ENCODE measurements around the gene RYR2. TPM values are rescaled to one million over a fixed set of nuclear protein-coding genes. Genes with fewer than 3 reads are reported as not detected.

The RYR2 gene
- total RNA-seq, 1 experiment from 2014 or later = 3.4 TPM

GRCh38 chr1:237138551-237138950 lies 96.6 kb downstream of the RYR2 start:
- Histone ChIP-seq H4K20me1 (ENCODE audit: control insufficient read depth, insufficient read depth, insufficient read length) (no peaks in the 10 kb centered on the region), H3K79me1 (ENCODE audit: insufficient read depth, low read depth, low read length, poor library complexity, severe bottlenecking) (no peaks in the 10 kb centered on the region), H3K27me3 (ENCODE audit: insufficient read depth, low read length) (no peaks in the 10 kb centered on the region), H2BK12ac (ENCODE audit: insufficient read length, low read depth, low read length) (no peak overlapping the region), H3K4me2 (ENCODE audit: insufficient read depth, insufficient read length, low read length) (no peak overlapping the region), H2AK5ac (ENCODE audit: insufficient read length, low read length) (no peak overlapping the region), H4K5ac (ENCODE audit: insufficient read length, low read depth, low read length) (no peak overlapping the region), H3K9ac (ENCODE audit: extremely low read depth, insufficient read length, low read length) (no peak overlapping the region), H3K56ac (ENCODE audit: insufficient read length, low read depth, low read length) (no peak overlapping the region), H3T11ph (ENCODE audit: low read length) (no peak overlapping the region), H2BK15ac (ENCODE audit: low read depth, low read length) (no peak overlapping the region), H2AFZ (ENCODE audit: low read length) (no peak overlapping the region), H2BK120ac (ENCODE audit: low read depth, low read length, poor library complexity, severe bottlenecking) (no peak overlapping the region), H3K9me3 (ENCODE audit: control insufficient read depth, low read depth, low read length) (no peaks in the 10 kb centered on the region), H3K18ac (ENCODE audit: insufficient read length, low read depth, low read length) (no peak overlapping the region), H3K27ac (ENCODE audit: insufficient read length, low read depth, low read length) (no peak overlapping the region), H2BK5ac (ENCODE audit: insufficient read length, low read length) (no peak overlapping the region), H3K23ac (ENCODE audit: insufficient read length, low read depth, low read length) (no peak overlapping the region), H4K91ac (ENCODE audit: insufficient read length, low read depth, low read length) (no peak overlapping the region), H3K4ac (ENCODE audit: low read depth, low read length) (no peak overlapping the region), H3K4me1 (ENCODE audit: insufficient read depth, low read length) (peaks cover 5% of the 10 kb centered on the region), H3K79me2 (ENCODE audit: insufficient read depth, low read length) (no peaks in the 10 kb centered on the region; the same call in 1 of the 2 replicates), H3K14ac (ENCODE audit: insufficient read depth, low read length) (no peak overlapping the region), H2BK20ac (ENCODE audit: low read depth, low read length, poor library complexity, severe bottlenecking) (no peak overlapping the region), H3K23me2 (ENCODE audit: insufficient read length, low read depth, low read length, poor library complexity, severe bottlenecking) (no peaks in the 10 kb centered on the region), H4K8ac (replicated peaks; ENCODE audit: insufficient read length, low read depth, low read length) (no peak overlapping the region)
- H3K4me3 Mint-ChIP-seq = no peak overlapping the region
- peaks cover 11 to 15% of the 10 kb centered on the region in 2 experiments for H3K4me1 Mint-ChIP-seq
- no peak for DNase-seq
- H3K9me3 Mint-ChIP-seq = peaks cover 0 to 4% of the 10 kb centered on the region in 2 experiments; a peak in 3 of 5 replicates
- no peak overlapping the region for H3K27ac Mint-ChIP-seq
- no peaks in the 10 kb centered on the region for H3K27me3 Mint-ChIP-seq (ENCODE audit: low read depth)
- peaks cover under 1 to 4% (median 4%) of the 10 kb centered on the region in 3 experiments; a peak in 4 of 7 replicates for H3K36me3 Mint-ChIP-seq (ENCODE audit: insufficient read depth in 1 of 3, low read depth in 3 of 3)
- TF ChIP-seq CTCF (conservative IDR thresholded peaks at IDR 0.05) = no peak
